K562 treated with DMSO at 1 percent for 24 hours (cell line): ENCODE data around the gene PKD1. TPM values are rescaled to one million over a fixed set of nuclear protein-coding genes. Genes with fewer than 3 reads are reported as not detected.

Source experiments
- total RNA-seq: library from RNA; unstranded; fragments of 300-600 nt; gene quantifications from 2 replicates; pipeline ENCODE4 v1.2.3, GENCODE V29; 2022; ENCODE audit warnings: low read depth; ENCODE audit not compliant: insufficient read depth

The PKD1 gene
- total RNA-seq: 95.2 and 111 TPM in 2 replicates

GRCh38 chr16:2135770-2136490, at the start of gene PKD1:
TSS of gene PKD1 (minus strand) at chr16:2135898. CDS start at chr16:2135689, 209 bp downstream.

GRCh38 chr16:2155091-2155950, 19.6 kb upstream of the PKD1 start, which contains the start of gene TRAF7:
TSS of gene TRAF7 (plus strand) at chr16:2155782. CDS start at chr16:2163921, 8,139 bp downstream.

GRCh38 chr16:2147981-2148671, 12.4 kb upstream of the PKD1 start, which contains the start of gene RAB26:
TSS of gene RAB26 (plus strand) at chr16:2148625. CDS start at chr16:2148784, 159 bp downstream.

GRCh38 chr16:2047330-2048115, 88.2 kb downstream of the PKD1 start, which contains the start of the genes NTHL1 and TSC2:
TSS of gene NTHL1 (minus strand) at chr16:2047834. CDS start at chr16:2047823, 11 bp downstream.
TSS of gene TSC2 (plus strand) at chr16:2047985. CDS start at chr16:2048616, 631 bp downstream.

Other genes starting within 250 kb of the PKD1 start
- gene HS3ST6, start 217.5 kb downstream of the PKD1 start, total RNA-seq: not detected in 2 replicates
- 194 and 209 TPM in 2 replicates for gene MSRB1, start 192.7 kb downstream of the PKD1 start, total RNA-seq
- 0.23 and 0.29 TPM in 2 replicates for gene RPL3L, start 181.2 kb downstream of the PKD1 start, total RNA-seq
- gene NDUFB10, start 176.4 kb downstream of the PKD1 start, total RNA-seq: 256 and 274 TPM in 2 replicates
- gene RPS2, start 171.1 kb downstream of the PKD1 start, total RNA-seq: 6,981 and 7,733 TPM in 2 replicates
- not detected in 2 replicates for gene RNF151, start 169.0 kb downstream of the PKD1 start, total RNA-seq
- 59.5 and 67.9 TPM in 2 replicates for gene TBL3, start 163.8 kb downstream of the PKD1 start, total RNA-seq
- gene NOXO1, start 154.4 kb downstream of the PKD1 start, total RNA-seq: not detected in 2 replicates
- gene GFER, start 151.7 kb downstream of the PKD1 start, total RNA-seq: 56.1 and 57.0 TPM in 2 replicates
- gene SYNGR3, start 145.9 kb downstream of the PKD1 start, total RNA-seq: 42.4 and 48.1 TPM in 2 replicates
- 111 and 123 TPM in 2 replicates for gene ZNF598, start 126.1 kb downstream of the PKD1 start, total RNA-seq
- 3.2 and 4.2 TPM in 2 replicates for gene NPW, start 116.1 kb downstream of the PKD1 start, total RNA-seq
- 28.4 and 30.8 TPM in 2 replicates for gene NHERF2, start 109.0 kb downstream of the PKD1 start, total RNA-seq
- 31.0 and 36.5 TPM in 2 replicates for gene NTHL1, start 88.1 kb downstream of the PKD1 start, total RNA-seq
- 69.9 and 72.9 TPM in 2 replicates for gene TSC2, start 87.9 kb downstream of the PKD1 start, total RNA-seq
- 4.4 and 5.8 TPM in 2 replicates for gene RAB26, start 12.7 kb upstream of the PKD1 start, total RNA-seq
- 114 and 120 TPM in 2 replicates for gene TRAF7, start 19.9 kb upstream of the PKD1 start, total RNA-seq
- 2.6 and 3.7 TPM in 2 replicates for gene CASKIN1, start 60.7 kb upstream of the PKD1 start, total RNA-seq
- 58.9 and 88.9 TPM in 2 replicates for gene MLST8, start 69.6 kb upstream of the PKD1 start, total RNA-seq
- gene BRICD5, start 75.0 kb upstream of the PKD1 start, total RNA-seq: 12.8 and 15.0 TPM in 2 replicates
- gene PGP, start 78.9 kb upstream of the PKD1 start, total RNA-seq: 90.8 and 100 TPM in 2 replicates
- gene E4F1, start 87.7 kb upstream of the PKD1 start, total RNA-seq: 49.6 and 60.2 TPM in 2 replicates
- 5.9 and 7.8 TPM in 2 replicates for gene DNASE1L2, start 100.5 kb upstream of the PKD1 start, total RNA-seq
- gene ECI1, start 115.7 kb upstream of the PKD1 start, total RNA-seq: 445 and 473 TPM in 2 replicates
- gene RNPS1, start 132.2 kb upstream of the PKD1 start, total RNA-seq: 229 and 242 TPM in 2 replicates
- 30.6 and 32.9 TPM in 2 replicates for gene ABCA3, start 204.8 kb upstream of the PKD1 start, total RNA-seq